ENCODE measurements around the gene ZER1. TPM values are rescaled to one million over a fixed set of nuclear protein-coding genes. Genes with fewer than 3 reads are reported as not detected.
A peak's percentile ranks its signal among the peaks of the same experiment; 100 is the strongest.

Gene ZER1
- total RNA-seq, 2 donors from 2014 or later, result 33.0 to 33.8 TPM

DNA sequence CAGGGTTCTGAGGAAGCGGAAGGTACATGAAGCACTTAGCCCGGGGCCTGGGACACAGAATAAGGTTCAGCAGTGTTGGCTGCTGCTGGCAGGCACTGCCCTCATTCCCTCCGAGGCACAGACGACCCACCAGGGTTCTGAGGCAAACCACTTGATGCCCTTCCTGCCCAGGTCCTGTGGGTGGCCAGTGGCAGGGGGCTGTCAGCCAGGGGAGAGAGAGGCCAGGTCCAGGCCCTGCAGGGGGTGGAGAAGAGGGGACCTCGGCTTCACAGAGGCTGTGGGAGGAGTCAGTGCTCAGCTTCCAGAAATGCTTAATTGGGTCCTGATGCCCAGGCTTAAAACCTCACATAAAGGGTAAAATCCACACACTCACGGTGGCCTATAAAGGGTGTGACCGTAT lies 43.4 kb downstream of the ZER1 start:
- Mint-ChIP-seq H3K36me3 (ENCODE audit: low read depth) (peaks cover 6% of the 10 kb centered on the region), H3K4me3 (no peak overlapping the region), H3K9me3 (no peaks in the 10 kb centered on the region), H3K4me1 (peaks cover 8% of the 10 kb centered on the region), H3K27ac (no peak overlapping the region), H3K27me3 (ENCODE audit: insufficient read depth) (no peaks in the 10 kb centered on the region)
- H3K27me3 ChIP-seq (ENCODE audit: control insufficient read depth, insufficient read depth, low read length, poor library complexity, severe bottlenecking), result no peaks in the 10 kb centered on the region
- TF ChIP-seq, protein P1, sequence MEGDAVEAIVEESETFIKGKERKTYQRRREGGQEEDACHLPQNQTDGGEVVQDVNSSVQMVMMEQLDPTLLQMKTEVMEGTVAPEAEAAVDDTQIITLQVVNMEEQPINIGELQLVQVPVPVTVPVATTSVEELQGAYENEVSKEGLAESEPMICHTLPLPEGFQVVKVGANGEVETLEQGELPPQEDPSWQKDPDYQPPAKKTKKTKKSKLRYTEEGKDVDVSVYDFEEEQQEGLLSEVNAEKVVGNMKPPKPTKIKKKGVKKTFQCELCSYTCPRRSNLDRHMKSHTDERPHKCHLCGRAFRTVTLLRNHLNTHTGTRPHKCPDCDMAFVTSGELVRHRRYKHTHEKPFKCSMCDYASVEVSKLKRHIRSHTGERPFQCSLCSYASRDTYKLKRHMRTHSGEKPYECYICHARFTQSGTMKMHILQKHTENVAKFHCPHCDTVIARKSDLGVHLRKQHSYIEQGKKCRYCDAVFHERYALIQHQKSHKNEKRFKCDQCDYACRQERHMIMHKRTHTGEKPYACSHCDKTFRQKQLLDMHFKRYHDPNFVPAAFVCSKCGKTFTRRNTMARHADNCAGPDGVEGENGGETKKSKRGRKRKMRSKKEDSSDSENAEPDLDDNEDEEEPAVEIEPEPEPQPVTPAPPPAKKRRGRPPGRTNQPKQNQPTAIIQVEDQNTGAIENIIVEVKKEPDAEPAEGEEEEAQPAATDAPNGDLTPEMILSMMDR (conservative IDR thresholded peaks at IDR 0.05), result no peak
- no peak overlapping the region for H3K4me3 ChIP-seq (ENCODE audit: low read length)
- H3K36me3 ChIP-seq (ENCODE audit: control insufficient read depth, insufficient read depth, low read length), result peaks cover 11% of the 10 kb centered on the region
- peak; percentile 42 for DNase-seq
- no peak overlapping the region for H3K27ac ChIP-seq (ENCODE audit: low read depth, low read length)
- WGBS, 2 experiments (ENCODE audit: insufficient coverage in 1 of 2, insufficient read length in 1 of 2), result 89 to 92% methylated on average over 4 to 7 of the region's 7 CpGs
- H3K4me1 ChIP-seq (ENCODE audit: control insufficient read depth, insufficient read depth, low read length), result no peaks in the 10 kb centered on the region
- H3K9me3 ChIP-seq (ENCODE audit: control insufficient read depth, low read length), result no peaks in the 10 kb centered on the region
- H3K9ac ChIP-seq (ENCODE audit: extremely low read depth, low read length, poor library complexity, severe bottlenecking), result no peak overlapping the region

DNA sequence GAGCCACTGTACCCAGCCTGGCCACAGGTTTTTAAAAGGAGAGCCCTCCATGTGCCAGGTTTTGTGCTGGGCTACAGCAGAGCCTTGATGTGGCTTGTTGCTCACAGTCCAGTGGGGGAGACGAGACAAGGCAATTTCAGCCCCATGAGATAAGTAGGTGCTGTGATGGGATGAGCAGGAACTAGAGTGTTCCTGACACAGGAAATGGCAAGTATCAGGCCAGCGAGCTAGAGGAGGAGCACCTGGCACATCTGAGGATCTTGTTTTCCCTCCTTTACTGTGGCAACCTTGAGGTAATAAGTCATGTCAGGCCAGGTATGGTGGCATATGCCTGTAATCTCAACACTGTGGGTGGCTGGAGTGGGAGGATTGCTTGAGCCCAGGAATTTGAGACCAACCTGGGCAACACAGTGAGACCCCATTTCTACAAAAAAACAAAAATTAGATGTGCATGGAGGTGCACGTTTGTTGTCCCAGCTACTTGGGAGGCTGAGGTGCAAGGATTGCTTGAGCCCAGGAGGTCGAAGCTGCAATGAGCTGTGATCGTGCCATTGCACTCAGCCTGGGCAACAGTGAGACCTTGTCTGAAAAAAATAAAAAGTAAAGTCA lies 44.0 kb downstream of the ZER1 start:
- H3K9me3 Mint-ChIP-seq, result no peaks in the 10 kb centered on the region
- Histone ChIP-seq H3K9ac (ENCODE audit: extremely low read depth, low read length, poor library complexity, severe bottlenecking) (no peak overlapping the region), H3K9me3 (ENCODE audit: control insufficient read depth, low read length) (no peaks in the 10 kb centered on the region), H3K4me1 (ENCODE audit: control insufficient read depth, insufficient read depth, low read length) (no peaks in the 10 kb centered on the region), H3K4me3 (ENCODE audit: low read length) (no peak overlapping the region), H3K27me3 (ENCODE audit: control insufficient read depth, insufficient read depth, low read length, poor library complexity, severe bottlenecking) (no peaks in the 10 kb centered on the region), H3K36me3 (ENCODE audit: control insufficient read depth, insufficient read depth, low read length) (peaks cover 7% of the 10 kb centered on the region), H3K27ac (ENCODE audit: low read depth, low read length) (no peak overlapping the region)
- DNase-seq, result no peak
- no peak overlapping the region for H3K4me3 Mint-ChIP-seq
- no peak overlapping the region for H3K27ac Mint-ChIP-seq
- H3K36me3 Mint-ChIP-seq (ENCODE audit: low read depth), result peaks cover 2% of the 10 kb centered on the region
- no peaks in the 10 kb centered on the region for H3K27me3 Mint-ChIP-seq (ENCODE audit: insufficient read depth)
- H3K4me1 Mint-ChIP-seq, result peaks cover 11% of the 10 kb centered on the region
- 92 to 95% methylated on average over 5 of the region's 5 CpGs for WGBS, 2 experiments (ENCODE audit: insufficient coverage in 1 of 2, insufficient read length in 1 of 2)
- TF ChIP-seq, protein P1 (conservative IDR thresholded peaks at IDR 0.05), result no peak

DNA sequence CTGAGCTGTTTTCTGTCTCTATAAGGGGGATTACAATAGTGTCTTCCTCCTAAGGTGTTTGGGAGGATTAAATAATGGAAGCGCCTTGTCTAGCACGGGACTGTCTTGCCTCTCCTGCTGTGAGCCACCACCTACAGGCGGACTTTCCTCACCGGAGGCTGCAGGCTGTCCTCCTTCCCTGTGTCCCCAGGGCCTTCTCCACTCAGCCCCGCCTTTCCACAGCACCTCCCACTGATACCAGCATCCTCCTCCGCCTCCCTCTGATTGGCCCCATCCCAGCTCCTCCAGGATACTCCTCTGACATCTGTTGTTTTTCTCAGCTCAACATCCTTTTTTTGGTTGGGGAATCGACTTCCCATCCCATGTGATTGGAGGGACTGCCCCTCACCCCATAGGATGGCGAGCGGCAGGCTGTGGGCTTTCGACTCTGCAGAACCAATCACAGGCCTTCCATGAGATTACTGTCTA lies 46.9 kb downstream of the ZER1 start:
- 40 to 45% methylated on average over 7 to 10 of the region's 10 CpGs for WGBS, 2 experiments (ENCODE audit: insufficient coverage in 1 of 2, insufficient read length in 1 of 2)
- no peaks in the 10 kb centered on the region for H3K36me3 ChIP-seq (ENCODE audit: control insufficient read depth, insufficient read depth, low read length)
- H3K4me1 ChIP-seq (ENCODE audit: control insufficient read depth, insufficient read depth, low read length), result no peaks in the 10 kb centered on the region
- H3K36me3 Mint-ChIP-seq (ENCODE audit: low read depth), result peaks cover 7% of the 10 kb centered on the region
- no peak overlapping the region for H3K27ac ChIP-seq (ENCODE audit: low read depth, low read length)
- no peaks in the 10 kb centered on the region for H3K27me3 ChIP-seq (ENCODE audit: control insufficient read depth, insufficient read depth, low read length, poor library complexity, severe bottlenecking)
- H3K4me1 Mint-ChIP-seq, result peaks cover 16% of the 10 kb centered on the region
- H3K4me3 Mint-ChIP-seq, result peak overlapping the region; percentile 87
- no peaks in the 10 kb centered on the region for H3K9me3 ChIP-seq (ENCODE audit: control insufficient read depth, low read length)
- H3K4me3 ChIP-seq (ENCODE audit: low read length), result peak overlapping the region; percentile 83
- DNase-seq, result peak; percentile 94
- no peaks in the 10 kb centered on the region for H3K9me3 Mint-ChIP-seq
- TF ChIP-seq, protein P1 (conservative IDR thresholded peaks at IDR 0.05), result no peak
- H3K9ac ChIP-seq (ENCODE audit: extremely low read depth, low read length, poor library complexity, severe bottlenecking), result no peak overlapping the region
- no peaks in the 10 kb centered on the region for H3K27me3 Mint-ChIP-seq (ENCODE audit: insufficient read depth)
- H3K27ac Mint-ChIP-seq, result peak overlapping the region; percentile 92

Data from endodermal cell (in vitro differentiated cells).